ENCODE results near the gene ADARB1.

GRCh38 chr21:45164124-45164511 lies 89.7 kb downstream of the ADARB1 start:
- no peak for TF ChIP-seq CHD2 (IDR thresholded peaks at IDR 0.05; ENCODE audit: low read length)
- TF ChIP-seq YY1 (IDR thresholded peaks at IDR 0.05; ENCODE audit: low read depth, low read length), result no peak
- no peak for TF ChIP-seq CTCF (IDR thresholded peaks at IDR 0.05; ENCODE audit: control extremely low read depth in 1 of 3, insufficient read depth in 1 of 3, low read depth in 1 of 3, low read length in 3 of 3)
- no peak for TF ChIP-seq TCF12 (IDR thresholded peaks at IDR 0.05; ENCODE audit: low read depth, low read length)
- no peak for TF ChIP-seq ZNF274 (IDR thresholded peaks at IDR 0.05; ENCODE audit: borderline replicate concordance, extremely low read depth, low read length)
- no peak for TF ChIP-seq POLR2AphosphoS5 (IDR thresholded peaks at IDR 0.05; ENCODE audit: low read depth, low read length)
- TF ChIP-seq POLR2A (IDR thresholded peaks at IDR 0.05; ENCODE audit: control extremely low read depth in 1 of 2, low read depth in 2 of 2, low read length in 2 of 2), result no peak
- no peak for TF ChIP-seq KDM1A (IDR thresholded peaks at IDR 0.05; ENCODE audit: borderline replicate concordance, low read length)

All from H1 (cell line).